B cell (primary cell): ENCODE results near the gene PYGL.
"Not testable (repeated sequence)": the region's sequence is repeated elsewhere in the genome, so short reads cannot be mapped to it uniquely, and the experiment has no call there.

Source experiments
- CTCF ChIP-seq: fragments of 200-600 bp; IDR thresholded peaks from one replicate; pipeline ENCODE4 v1.8.0; 2022; ENCODE audit warnings: antibody characterized with exemption, mild to moderate bottlenecking
- EZH2 ChIP-seq: IDR thresholded peaks from 2 replicates; pipeline ENCODE4 v1.6.1; 2012; ENCODE audit warnings: borderline replicate concordance, low read depth, mild to moderate bottlenecking, moderate library complexity, low read length; ENCODE audit not compliant: insufficient read depth, poor library complexity, severe bottlenecking

DNA sequence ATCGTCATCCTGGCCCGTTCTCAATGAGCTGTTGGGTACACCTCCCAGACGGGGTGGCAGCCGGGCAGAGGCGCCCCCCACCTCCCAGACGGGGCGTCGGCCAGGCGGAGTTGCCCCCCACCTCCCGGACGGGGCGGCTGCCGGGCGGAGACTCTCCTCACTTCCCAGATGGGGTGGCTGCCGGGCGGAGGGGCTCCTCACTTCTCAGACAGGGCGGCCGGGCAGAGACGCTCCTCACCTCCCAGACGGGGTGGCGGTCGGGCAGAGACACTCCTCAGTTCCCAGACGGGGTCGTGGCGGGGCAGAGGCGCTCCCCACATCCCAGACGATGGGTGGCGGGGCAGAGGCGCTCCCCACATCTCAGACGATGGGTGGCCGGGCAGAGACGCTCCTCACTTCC lies 12.1 kb upstream of the PYGL start:
- TF ChIP-seq CTCF, EZH2: not testable (repeated sequence)
